ENCODE measurements around the gene SCN4B.

Gene SCN4B

GRCh38 chr11:118147502-118147901 is 5.1 kb downstream of the SCN4B start:
- TF ChIP-seq CTCF (IDR thresholded peaks at IDR 0.05; ENCODE audit: borderline replicate concordance, extremely low read depth, low read length, poor library complexity, severe bottlenecking) (no peak), EZH2 (IDR thresholded peaks at IDR 0.05; ENCODE audit: borderline replicate concordance, low read depth, low read length, severe bottlenecking) (no peak)
- Histone ChIP-seq H3K9ac (ENCODE audit: low read depth, low read length) (no peak overlapping the region), H3K4me2 (ENCODE audit: insufficient read depth, low read length) (no peak overlapping the region), H3K4me3 (ENCODE audit: low read depth in 1 of 2, low read length in 2 of 2) (no peak overlapping the region), H3K27me3 (ENCODE audit: insufficient read depth, low read length, poor library complexity) (peaks cover 69% of the 10 kb centered on the region), H3K79me2 (ENCODE audit: insufficient read depth, low read length) (no peaks in the 10 kb centered on the region), H2AFZ (ENCODE audit: low read depth, low read length) (no peak overlapping the region), H4K20me1 (ENCODE audit: insufficient read depth, low read length) (peaks cover 2% of the 10 kb centered on the region; the same call in 1 of the 2 replicates), H3K27ac (ENCODE audit: low read length) (no peak overlapping the region), H3K4me1 (ENCODE audit: insufficient read depth, low read length) (peaks cover 8% of the 10 kb centered on the region), H3K36me3 (ENCODE audit: insufficient read depth, low read length) (no peaks in the 10 kb centered on the region), H3K9me3 (ENCODE audit: insufficient read depth, low read length, severe bottlenecking) (no peaks in the 10 kb centered on the region)
- ATAC-seq (ENCODE audit: insufficient read depth, low read depth) (no peak), DNase-seq (no peak)

DNA sequence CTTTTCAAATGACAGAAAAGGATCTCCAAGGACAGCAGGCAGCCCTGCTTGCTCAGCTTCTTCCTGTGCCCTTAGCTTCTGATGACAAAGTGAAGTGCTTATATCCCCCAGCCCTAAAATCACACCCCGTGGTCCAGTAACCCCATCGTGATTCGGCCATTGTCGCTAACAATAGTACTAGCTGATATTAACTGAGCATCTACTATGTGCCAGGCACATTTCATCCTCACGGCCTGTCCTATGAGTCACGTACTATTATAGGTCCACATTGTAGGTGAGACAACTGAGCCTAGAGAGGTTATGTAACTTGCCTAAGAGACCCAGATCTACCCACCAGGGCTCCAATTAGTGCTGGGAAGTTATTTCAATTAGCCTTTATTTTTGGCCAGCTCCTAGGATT is 6.1 kb downstream of the SCN4B start:
- no peak for TF ChIP-seq CTCF (IDR thresholded peaks at IDR 0.05; ENCODE audit: borderline replicate concordance, extremely low read depth, low read length, poor library complexity, severe bottlenecking)
- TF ChIP-seq EZH2 (IDR thresholded peaks at IDR 0.05; ENCODE audit: borderline replicate concordance, low read depth, low read length, severe bottlenecking), result no peak
- Histone ChIP-seq H3K27me3 (ENCODE audit: insufficient read depth, low read length, poor library complexity) (peaks cover 63% of the 10 kb centered on the region), H2AFZ (ENCODE audit: low read depth, low read length) (no peak overlapping the region)

DNA sequence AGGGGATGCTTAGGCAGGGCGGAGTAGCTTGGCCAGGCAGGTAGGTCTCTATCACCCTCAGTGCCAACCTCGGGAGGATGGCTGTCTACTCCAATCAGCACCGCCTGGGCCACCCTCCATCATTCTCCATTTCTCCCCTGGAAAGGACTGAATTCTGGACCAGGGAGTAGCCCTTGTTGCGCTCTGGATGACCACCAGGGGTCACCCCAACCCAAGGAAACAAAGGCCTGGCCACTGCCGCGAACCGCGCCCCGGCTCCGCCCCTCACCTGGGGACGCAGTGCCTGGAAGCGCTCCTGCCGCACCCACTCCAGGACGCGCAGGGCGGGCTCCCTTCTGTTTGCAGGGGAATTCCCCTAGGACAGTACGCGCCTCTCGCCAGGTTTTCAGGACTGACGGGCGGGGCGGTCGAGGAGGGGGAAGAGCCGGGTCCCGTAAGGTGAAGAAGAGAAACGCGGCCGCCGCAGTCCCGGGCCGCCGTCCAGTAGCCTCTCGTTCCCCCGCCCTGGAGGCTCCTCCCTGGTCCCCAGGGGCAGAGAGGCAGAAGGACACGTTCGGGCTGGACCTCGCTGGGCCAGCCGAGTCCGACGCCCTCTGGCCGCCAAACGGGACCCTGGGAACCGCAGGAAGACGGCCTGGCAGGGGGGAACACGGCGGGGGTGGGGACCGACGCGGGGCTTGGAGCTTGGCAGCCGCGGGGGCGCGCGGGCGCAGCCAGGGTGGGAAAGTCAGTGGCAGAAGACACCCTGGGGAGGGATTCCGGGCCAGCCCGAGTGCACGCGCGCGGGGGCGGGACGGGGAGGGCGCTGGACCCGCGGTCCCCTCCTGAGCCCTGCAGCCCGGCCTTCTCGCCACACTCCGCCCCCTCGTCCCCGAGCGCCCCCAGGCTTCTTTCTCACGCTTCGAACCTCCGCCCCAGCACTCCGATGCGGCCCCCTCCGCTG is 7.1 kb downstream of the SCN4B start:
- Histone ChIP-seq H3K4me1 (ENCODE audit: insufficient read depth, low read length) (peaks cover 6% of the 10 kb centered on the region), H3K36me3 (ENCODE audit: insufficient read depth, low read length) (no peaks in the 10 kb centered on the region), H4K20me1 (ENCODE audit: insufficient read depth, low read length) (no peaks in the 10 kb centered on the region; the same call in 1 of the 2 replicates), H3K79me2 (ENCODE audit: insufficient read depth, low read length) (no peaks in the 10 kb centered on the region), H2AFZ (ENCODE audit: low read depth, low read length) (0 out of 2 replicates have a peak overlapping the region, but pooled peaks have one; percentile 11), H3K27me3 (ENCODE audit: insufficient read depth, low read length, poor library complexity) (peaks cover 62% of the 10 kb centered on the region), H3K4me2 (ENCODE audit: insufficient read depth, low read length) (peak overlapping the region; percentile 59), H3K9ac (ENCODE audit: low read depth, low read length) (no peak overlapping the region), H3K4me3 (ENCODE audit: low read depth in 1 of 2, low read length in 2 of 2) (peak overlapping the region in 1 of 2 experiments; percentile 33; a peak in 1 of 4 replicates), H3K9me3 (ENCODE audit: insufficient read depth, low read length, severe bottlenecking) (no peaks in the 10 kb centered on the region), H3K27ac (ENCODE audit: low read length) (no peak overlapping the region)
- no peak for TF ChIP-seq EZH2 (IDR thresholded peaks at IDR 0.05; ENCODE audit: borderline replicate concordance, low read depth, low read length, severe bottlenecking)
- peak; percentile 80 for TF ChIP-seq CTCF (IDR thresholded peaks at IDR 0.05; ENCODE audit: borderline replicate concordance, extremely low read depth, low read length, poor library complexity, severe bottlenecking)
- ATAC-seq (ENCODE audit: insufficient read depth, low read depth), result peak; percentile 89
- peak; percentile 66 for DNase-seq

More for the DNA sequence above, 6.1 kb downstream of the SCN4B start:
- Histone ChIP-seq H3K9ac (ENCODE audit: low read depth, low read length) (no peak overlapping the region), H3K36me3 (ENCODE audit: insufficient read depth, low read length) (no peaks in the 10 kb centered on the region), H3K27ac (ENCODE audit: low read length) (no peak overlapping the region), H3K9me3 (ENCODE audit: insufficient read depth, low read length, severe bottlenecking) (no peaks in the 10 kb centered on the region), H3K4me2 (ENCODE audit: insufficient read depth, low read length) (no peak overlapping the region), H4K20me1 (ENCODE audit: insufficient read depth, low read length) (peaks cover 2% of the 10 kb centered on the region; the same call in 1 of the 2 replicates), H3K79me2 (ENCODE audit: insufficient read depth, low read length) (no peaks in the 10 kb centered on the region), H3K4me3 (ENCODE audit: low read depth in 1 of 2, low read length in 2 of 2) (no peak overlapping the region), H3K4me1 (ENCODE audit: insufficient read depth, low read length) (peaks cover 6% of the 10 kb centered on the region)
- no peak for DNase-seq
- ATAC-seq (ENCODE audit: insufficient read depth, low read depth), result no peak

All from DND-41 (cell line).